Measurements from ENCODE around the gene TLCD3A. TPM values are rescaled to one million over a fixed set of nuclear protein-coding genes. Genes with fewer than 3 reads are reported as not detected.
"Not testable (repeated sequence)": the region's sequence is repeated elsewhere in the genome, so short reads cannot be mapped to it uniquely, and the experiment has no call there.

The TLCD3A gene
- total RNA-seq, 1 donor from 2014 or later, result 8.9 TPM

GRCh38 chr17:752002-752619 is 19.7 kb downstream of the TLCD3A start, which contains the start of gene GEMIN4:
GEMIN4 (minus strand) TSS chr17:752264; CDS start chr17:752142, 122 bp downstream.
- Histone ChIP-seq H3K4me1 (peaks cover 15% of the 10 kb centered on the region), H3K9me3 (no peaks in the 10 kb centered on the region), H3K4me3 (peak within 1 kb of the TSS; percentile 82), H3K27ac (peak within 1 kb of the TSS; percentile 83), H3K27me3 (ENCODE audit: low read depth) (no peaks in the 10 kb centered on the region), H3K36me3 (peaks cover 20% of the 10 kb centered on the region)
- TF ChIP-seq CTCF (IDR thresholded peaks at IDR 0.05), result peak; percentile 94
- intact Hi-C loops (cut with DNase I), result no loop called here
- DNase-seq (peak; percentile 96), ATAC-seq (peak; percentile 96 to 99)

- no peaks in the 10 kb centered on the region for H3K27me3 ChIP-seq (ENCODE audit: low read depth)
- peaks cover 19% of the 10 kb centered on the region for H3K36me3 ChIP-seq
- DNase-seq (peak; percentile 88), ATAC-seq (peak; percentile 86 to 87)
- no peak for TF ChIP-seq CTCF (IDR thresholded peaks at IDR 0.05)
- H3K9me3 ChIP-seq, result no peaks in the 10 kb centered on the region
- peak overlapping the region; percentile 82 for H3K4me3 ChIP-seq
- intact Hi-C loops (cut with DNase I), result no loop called here
- H3K27ac ChIP-seq, result peak overlapping the region; percentile 83
- peaks cover 15% of the 10 kb centered on the region for H3K4me1 ChIP-seq
Measured at GRCh38 chr17:752620-753219, 20.3 kb downstream of the TLCD3A start.

- Histone ChIP-seq H3K36me3 (peaks cover 15% of the 10 kb centered on the region), H3K4me1 (peaks cover 15% of the 10 kb centered on the region), H3K27me3 (ENCODE audit: low read depth) (no peaks in the 10 kb centered on the region), H3K4me3 (no peak overlapping the region), H3K9me3 (no peaks in the 10 kb centered on the region), H3K27ac (no peak overlapping the region)
- no peak for DNase-seq
- no peak for TF ChIP-seq CTCF (IDR thresholded peaks at IDR 0.05)
- no peak for ATAC-seq
- intact Hi-C loops (cut with DNase I), result no loop called here
Measured at GRCh38 chr17:753418-753817, 21.0 kb downstream of the TLCD3A start.

- H3K9me3 ChIP-seq; H3K27ac ChIP-seq; intact Hi-C loops (cut with DNase I); H3K4me3 ChIP-seq; DNase-seq; H3K27me3 ChIP-seq (ENCODE audit: low read depth); ATAC-seq: not testable (repeated sequence)
- peaks cover 35% of the 10 kb centered on the region for H3K36me3 ChIP-seq
- H3K4me1 ChIP-seq, result peaks cover 13% of the 10 kb centered on the region
Measured at GRCh38 chr17:755319-755961, 23.0 kb downstream of the TLCD3A start.

DNA sequence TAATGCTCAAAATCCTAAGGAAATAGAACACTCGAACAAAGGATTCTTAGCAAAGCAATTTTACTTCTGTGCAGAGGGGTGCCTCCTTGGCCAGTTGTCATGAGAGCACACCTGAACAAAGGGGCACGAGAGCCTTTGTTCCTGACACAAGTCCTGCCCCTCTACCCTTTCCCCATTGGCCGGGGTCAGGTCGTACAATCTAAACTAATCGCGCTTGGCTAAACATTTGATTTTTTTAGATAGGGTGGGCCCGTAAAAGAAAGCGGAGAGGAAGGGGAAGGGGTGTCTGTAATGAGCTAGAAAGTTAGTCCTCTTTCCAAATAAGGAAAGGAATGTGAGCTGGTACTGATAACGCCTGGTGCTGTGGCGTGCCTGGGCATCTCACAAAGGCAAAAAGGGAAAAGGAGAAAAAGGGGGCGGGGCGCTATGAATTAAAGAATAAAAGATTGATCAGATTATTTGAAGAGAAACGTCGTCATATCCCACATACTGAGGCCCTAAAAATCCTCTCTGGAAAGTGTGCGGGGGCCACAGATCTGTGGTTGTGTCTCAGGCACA is 23.7 kb downstream of the TLCD3A start:
- DNase-seq; H3K27ac ChIP-seq; ATAC-seq; H3K4me1 ChIP-seq; H3K27me3 ChIP-seq (ENCODE audit: low read depth); H3K4me3 ChIP-seq; H3K9me3 ChIP-seq; intact Hi-C loops (cut with DNase I): not testable (repeated sequence)
- H3K36me3 ChIP-seq, result peaks cover 41% of the 10 kb centered on the region

GRCh38 chr17:759964-760363 is 27.6 kb downstream of the TLCD3A start:
- Histone ChIP-seq H3K36me3 (peaks cover 78% of the 10 kb centered on the region), H3K4me3 (no peak overlapping the region), H3K27me3 (ENCODE audit: low read depth) (no peaks in the 10 kb centered on the region), H3K9me3 (no peaks in the 10 kb centered on the region), H3K4me1 (no peaks in the 10 kb centered on the region), H3K27ac (no peak overlapping the region)
- ATAC-seq (no peak), DNase-seq (no peak)
- no peak for TF ChIP-seq CTCF (IDR thresholded peaks at IDR 0.05)
- intact Hi-C loops (cut with DNase I), result no loop called here
